Natural killer cell (primary cell): Measurements from ENCODE around the gene LIMS1. TPM values are rescaled to one million over a fixed set of nuclear protein-coding genes. Genes with fewer than 3 reads are reported as not detected.
A peak's percentile ranks its signal among the peaks of the same experiment; 100 is the strongest.

Experiments
- ATAC-seq, 3 donors: fragments of 150-1000 bp in 2 of 3; fragments of 200-7000 bp in 1 of 3; cut with Tn5 transposase; 1 replicate in 1 of 3; 2 replicates in 2 of 3; pipeline ENCODE4 v1.10.0; 2021; ENCODE audit warnings: mild to moderate bottlenecking in 2 of 3, moderate library complexity in 2 of 3
- DNase-seq, 2 donors: peaks; one replicate each; pipeline versions ENCODE4 v3.0.0 to v3.0.0-alpha.2; 2013 to 2021; ENCODE audit warnings: mixed read lengths in 1 of 2
- H3K27ac ChIP-seq: one replicate; pipeline ENCODE4 v1.5.1; 2013; ENCODE audit warnings: mild to moderate bottlenecking, low read length
- H3K27me3 ChIP-seq: one replicate; pipeline ENCODE4 v1.6.1; 2013; ENCODE audit warnings: low read length; ENCODE audit not compliant: control insufficient read depth, insufficient read depth
- H3K36me3 ChIP-seq: one replicate; pipeline ENCODE4 v1.6.1; 2013; ENCODE audit warnings: low read length; ENCODE audit not compliant: control insufficient read depth, insufficient read depth
- H3K4me1 ChIP-seq: one replicate; pipeline ENCODE4 v1.6.1; 2013; ENCODE audit warnings: low read length; ENCODE audit not compliant: control insufficient read depth, insufficient read depth
- H3K4me3 ChIP-seq: one replicate; pipeline ENCODE4 v1.5.1; 2013; ENCODE audit warnings: low read length
- H3K9me3 ChIP-seq: one replicate; pipeline ENCODE4 v1.6.1; 2013; ENCODE audit warnings: low read length; ENCODE audit not compliant: control insufficient read depth, insufficient read depth
- H3K27ac Mint-ChIP-seq, 2 donors: one replicate each; pipeline ENCODE4 v1.8.0; 2022; ENCODE audit warnings: mild to moderate bottlenecking in 2 of 2, mixed read lengths in 2 of 2, moderate library complexity in 1 of 2
- H3K27me3 Mint-ChIP-seq, 2 donors: one replicate each; pipeline ENCODE4 v1.8.0; 2022; ENCODE audit warnings: low read depth in 2 of 2, mixed read lengths in 2 of 2
- H3K36me3 Mint-ChIP-seq: one replicate; pipeline ENCODE4 v1.8.0; 2022; ENCODE audit warnings: mixed read lengths
- H3K4me1 Mint-ChIP-seq, 2 donors: one replicate each; pipeline ENCODE4 v1.8.0; 2022; ENCODE audit warnings: mixed read lengths in 2 of 2
- H3K4me3 Mint-ChIP-seq: one replicate; pipeline ENCODE4 v1.8.0; 2022; ENCODE audit warnings: mild to moderate bottlenecking, moderate library complexity, mixed read lengths
- H3K9me3 Mint-ChIP-seq, 2 donors: one replicate each; pipeline ENCODE4 v1.8.0; 2022; ENCODE audit warnings: mixed read lengths in 2 of 2
- WGBS: methylation state at CpG from one replicate; pipeline ENCODE4 v1.1.7; 2013; ENCODE audit warnings: missing lambda C conversion rate; ENCODE audit not compliant: insufficient coverage; 5-methylcytosine and 5-hydroxymethylcytosine counted together
- intact Hi-C: fragments of 100-400 bp; cut with micrococcal nuclease; formaldehyde crosslinking; loops from one replicate; pipeline ENCODE4 v1.14.2; 2022
- total RNA-seq, 4 donors: library from RNA; stranded (reverse); fragments of 120-200 nt in 1 of 4; gene quantifications; one replicate each; pipeline versions ENCODE4 v1.2.3 to v1.2.4, GENCODE V29; 2013 to 2022
- TF ChIP-seq, protein P1 (sequence below): fragments of 200-600 bp; IDR thresholded peaks from one replicate; pipeline ENCODE4 v1.8.0; 2022; ENCODE audit warnings: antibody characterized with exemption

The LIMS1 gene
- total RNA-seq, 3 donors from 2014 or later (not counting 1 experiment from before 2014, with no cell fraction given), result 31.6 to 41.4 (median 34.8) TPM

DNA sequence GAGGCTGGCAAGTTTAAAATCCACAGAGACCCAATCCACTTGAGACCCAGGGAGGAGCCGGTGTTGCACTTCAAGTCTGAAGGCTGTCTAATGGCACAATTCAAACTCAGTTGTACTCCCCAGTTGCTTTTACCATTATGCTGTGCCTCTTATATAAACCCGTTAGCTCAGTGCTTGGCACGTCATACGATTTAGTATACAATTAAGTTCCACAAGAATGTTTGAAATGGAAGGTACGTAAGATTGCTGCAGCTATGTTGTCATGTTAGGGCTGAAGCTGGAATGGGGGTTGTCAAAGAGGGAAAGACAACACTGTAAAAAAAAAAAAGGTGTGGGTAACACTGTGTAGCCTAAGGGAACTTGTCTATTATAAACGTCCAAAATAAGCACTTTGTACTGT lies 30.2 kb downstream of the LIMS1 start:
- ATAC-seq (no peak), DNase-seq (no peak)
- Mint-ChIP-seq H3K27me3 (no peaks in the 10 kb centered on the region), H3K36me3 (no peaks in the 10 kb centered on the region), H3K4me1 (peaks cover 21 to 30% of the 10 kb centered on the region in 2 donors), H3K4me3 (no peak overlapping the region), H3K27ac (peak overlapping the region in 1 of 2 donors; percentile 9), H3K9me3 (no peaks in the 10 kb centered on the region)
- intact Hi-C loops, result no loop called here
- no peaks in the 10 kb centered on the region for H3K27me3 ChIP-seq
- H3K27ac ChIP-seq, result no peak overlapping the region
- peaks cover 7% of the 10 kb centered on the region for H3K4me1 ChIP-seq
- TF ChIP-seq, protein P1, sequence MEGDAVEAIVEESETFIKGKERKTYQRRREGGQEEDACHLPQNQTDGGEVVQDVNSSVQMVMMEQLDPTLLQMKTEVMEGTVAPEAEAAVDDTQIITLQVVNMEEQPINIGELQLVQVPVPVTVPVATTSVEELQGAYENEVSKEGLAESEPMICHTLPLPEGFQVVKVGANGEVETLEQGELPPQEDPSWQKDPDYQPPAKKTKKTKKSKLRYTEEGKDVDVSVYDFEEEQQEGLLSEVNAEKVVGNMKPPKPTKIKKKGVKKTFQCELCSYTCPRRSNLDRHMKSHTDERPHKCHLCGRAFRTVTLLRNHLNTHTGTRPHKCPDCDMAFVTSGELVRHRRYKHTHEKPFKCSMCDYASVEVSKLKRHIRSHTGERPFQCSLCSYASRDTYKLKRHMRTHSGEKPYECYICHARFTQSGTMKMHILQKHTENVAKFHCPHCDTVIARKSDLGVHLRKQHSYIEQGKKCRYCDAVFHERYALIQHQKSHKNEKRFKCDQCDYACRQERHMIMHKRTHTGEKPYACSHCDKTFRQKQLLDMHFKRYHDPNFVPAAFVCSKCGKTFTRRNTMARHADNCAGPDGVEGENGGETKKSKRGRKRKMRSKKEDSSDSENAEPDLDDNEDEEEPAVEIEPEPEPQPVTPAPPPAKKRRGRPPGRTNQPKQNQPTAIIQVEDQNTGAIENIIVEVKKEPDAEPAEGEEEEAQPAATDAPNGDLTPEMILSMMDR, result no peak
- WGBS, result 91% methylated on average over 6 of the region's 6 CpGs
- no peaks in the 10 kb centered on the region for H3K36me3 ChIP-seq
- H3K9me3 ChIP-seq, result no peaks in the 10 kb centered on the region
- H3K4me3 ChIP-seq, result no peak overlapping the region

DNA sequence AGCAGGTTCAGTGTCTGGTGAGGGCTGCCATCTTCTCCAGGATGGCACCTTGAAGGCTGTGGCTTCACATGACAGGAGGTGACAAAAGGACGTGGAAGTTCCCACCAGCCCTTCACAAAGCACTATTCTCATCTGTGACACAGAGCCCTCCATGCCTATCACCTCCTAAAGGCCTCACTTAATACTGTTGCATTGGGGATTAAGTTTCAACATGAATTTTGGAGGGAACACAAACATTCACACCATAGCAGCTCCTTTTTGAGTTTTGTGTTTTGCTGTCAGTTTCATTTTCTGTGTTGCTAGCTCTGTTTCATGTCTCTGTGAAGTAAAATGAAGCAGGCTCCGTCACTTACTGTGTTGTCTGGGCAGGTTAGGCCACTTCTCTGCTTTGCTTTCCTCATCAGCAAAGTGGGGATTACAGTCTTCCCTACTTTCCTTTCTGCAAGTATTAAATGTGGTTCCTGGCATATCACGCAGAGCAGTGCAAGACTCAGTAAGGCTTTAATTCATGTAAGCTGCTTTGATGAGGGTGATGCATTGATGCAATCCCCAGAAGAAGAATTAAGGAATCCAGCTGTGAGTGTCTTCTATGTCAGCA lies 31.6 kb downstream of the LIMS1 start:
- Mint-ChIP-seq H3K9me3 (no peaks in the 10 kb centered on the region), H3K27me3 (no peaks in the 10 kb centered on the region), H3K27ac (peak overlapping the region; percentile 85), H3K4me3 (peak overlapping the region; percentile 55), H3K36me3 (no peaks in the 10 kb centered on the region), H3K4me1 (peaks cover 23 to 26% of the 10 kb centered on the region in 2 donors)
- Histone ChIP-seq H3K4me1 (peaks cover 7% of the 10 kb centered on the region), H3K4me3 (no peak overlapping the region), H3K27ac (peak overlapping the region; percentile 62), H3K9me3 (no peaks in the 10 kb centered on the region), H3K36me3 (no peaks in the 10 kb centered on the region), H3K27me3 (no peaks in the 10 kb centered on the region)
- ATAC-seq (peak; percentile 95 to 99 (median 97)), DNase-seq (peak; percentile 32 to 64)
- 40% methylated on average over 3 of the region's 3 CpGs for WGBS
- intact Hi-C loops, result no loop called here
- TF ChIP-seq, protein P1, result no peak

DNA sequence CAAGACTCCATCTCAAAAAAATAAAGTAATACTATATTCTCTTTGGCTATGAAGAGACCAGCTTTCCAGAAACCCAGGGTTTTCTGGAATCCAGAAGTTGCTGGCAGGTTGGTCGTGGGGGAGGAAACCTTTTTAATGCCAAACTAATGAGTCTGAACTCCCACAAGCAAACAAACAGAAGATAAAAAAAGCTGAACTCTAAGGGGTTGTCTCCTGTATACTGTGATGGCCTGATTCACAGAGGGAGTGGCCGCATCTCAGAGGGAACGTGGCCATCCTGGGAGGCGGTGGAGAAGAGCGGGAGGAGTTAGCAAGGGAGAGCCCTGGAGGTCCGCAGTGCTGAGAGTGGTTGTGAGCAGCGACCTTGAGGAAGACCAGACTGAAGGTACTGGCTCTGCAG lies 36.1 kb downstream of the LIMS1 start:
- H3K36me3 Mint-ChIP-seq, result no peaks in the 10 kb centered on the region
- no peaks in the 10 kb centered on the region for H3K9me3 Mint-ChIP-seq
- Histone ChIP-seq H3K36me3 (no peaks in the 10 kb centered on the region), H3K4me3 (no peak overlapping the region), H3K27me3 (no peaks in the 10 kb centered on the region), H3K4me1 (peaks cover 7% of the 10 kb centered on the region), H3K9me3 (no peaks in the 10 kb centered on the region), H3K27ac (no peak overlapping the region)
- TF ChIP-seq, protein P1, result no peak
- ATAC-seq, result no peak
- 98% methylated on average over 6 of the region's 7 CpGs for WGBS
- DNase-seq, result no peak
- H3K27ac Mint-ChIP-seq, result no peak overlapping the region
- intact Hi-C loops, result no loop called here
- H3K4me3 Mint-ChIP-seq, result no peak overlapping the region
- no peaks in the 10 kb centered on the region for H3K27me3 Mint-ChIP-seq
- H3K4me1 Mint-ChIP-seq, result peaks cover 30 to 38% of the 10 kb centered on the region in 2 donors

DNA sequence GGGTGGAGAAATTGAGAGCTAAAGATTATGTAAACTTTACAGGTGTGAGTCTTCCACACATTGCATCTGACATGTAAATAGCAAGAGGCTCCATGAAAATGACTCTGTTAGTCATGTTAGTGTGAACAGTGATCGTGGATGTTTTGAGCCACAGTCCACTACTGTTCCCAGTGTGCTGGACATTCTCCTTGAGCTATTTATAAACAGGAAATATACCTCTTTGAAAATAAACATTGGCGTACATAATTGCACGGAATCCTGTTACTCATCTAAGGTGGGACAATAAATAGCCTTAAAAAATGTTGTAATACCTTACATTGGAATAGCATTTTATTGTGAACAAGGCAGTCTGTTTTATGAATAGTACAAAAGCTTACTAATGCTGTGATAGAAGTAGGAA lies 37.0 kb downstream of the LIMS1 start:
- H3K4me1 Mint-ChIP-seq, result peaks cover 21 to 34% of the 10 kb centered on the region in 2 donors
- WGBS, result 100% methylated on average over 1 of the region's 3 CpGs
- Histone ChIP-seq H3K27ac (no peak overlapping the region), H3K4me1 (no peaks in the 10 kb centered on the region), H3K27me3 (no peaks in the 10 kb centered on the region), H3K36me3 (no peaks in the 10 kb centered on the region), H3K9me3 (no peaks in the 10 kb centered on the region), H3K4me3 (no peak overlapping the region)
- no peak overlapping the region for H3K27ac Mint-ChIP-seq
- intact Hi-C loops, result no loop called here
- no peaks in the 10 kb centered on the region for H3K27me3 Mint-ChIP-seq
- DNase-seq (no peak), ATAC-seq (no peak)
- no peaks in the 10 kb centered on the region for H3K9me3 Mint-ChIP-seq
- no peaks in the 10 kb centered on the region for H3K36me3 Mint-ChIP-seq
- TF ChIP-seq, protein P1, result no peak
- no peak overlapping the region for H3K4me3 Mint-ChIP-seq
